GM21367 (cell line): ENCODE measurements around the gene PTPRR.
A peak's percentile ranks its signal among the peaks of the same experiment; 100 is the strongest.

Source experiments
- ATAC-seq: cut with Tn5 transposase; IDR thresholded peaks from one replicate; pipeline ENCODE4 v1.9.1; 2021; ENCODE audit not compliant: unreplicated experiment

Gene PTPRR

GRCh38 chr12:70652451-70652850 lies 268.1 kb downstream of the PTPRR start:
- ATAC-seq: no peak

GRCh38 chr12:70648831-70649230 lies 271.7 kb downstream of the PTPRR start:
- no peak for ATAC-seq

GRCh38 chr12:70648191-70648590 lies 272.3 kb downstream of the PTPRR start:
- ATAC-seq: no peak

GRCh38 chr12:70646850-70647249 lies 273.7 kb downstream of the PTPRR start:
- ATAC-seq: no peak

GRCh38 chr12:70645494-70646317 lies 274.8 kb downstream of the PTPRR start:
- peak; percentile 82 for ATAC-seq

GRCh38 chr12:70644861-70645260 lies 275.7 kb downstream of the PTPRR start:
- no peak for ATAC-seq

GRCh38 chr12:70643939-70644338 lies 276.6 kb downstream of the PTPRR start:
- ATAC-seq: no peak

- ATAC-seq: no peak
Measured at GRCh38 chr12:70641691-70642090, 278.8 kb downstream of the PTPRR start.

- no peak for ATAC-seq
Measured at GRCh38 chr12:70640901-70641300, 279.6 kb downstream of the PTPRR start.

GRCh38 chr12:70639535-70639934 lies 281.0 kb downstream of the PTPRR start:
- ATAC-seq: no peak

- no peak for ATAC-seq
Measured at GRCh38 chr12:70638639-70639360, 281.7 kb downstream of the PTPRR start.

- no peak for ATAC-seq
Measured at GRCh38 chr12:70637303-70638085, 283.0 kb downstream of the PTPRR start, which contains the start of gene PTPRB. Gene PTPRB, minus strand, starts transcription at chr12:70637429. Its CDS starts 34 bp downstream, at chr12:70637395.

- no peak for ATAC-seq
Measured at GRCh38 chr12:70635755-70636154, 284.8 kb downstream of the PTPRR start.

GRCh38 chr12:70628701-70629480 lies 291.6 kb downstream of the PTPRR start:
- ATAC-seq: no peak

- no peak for ATAC-seq
Measured at GRCh38 chr12:70627677-70628076, 292.9 kb downstream of the PTPRR start.

GRCh38 chr12:70626180-70626579 lies 294.4 kb downstream of the PTPRR start:
- ATAC-seq: no peak

- ATAC-seq: no peak
Measured at GRCh38 chr12:70619471-70620152, 300.9 kb downstream of the PTPRR start.

GRCh38 chr12:70618371-70618770 lies 302.2 kb downstream of the PTPRR start:
- no peak for ATAC-seq

GRCh38 chr12:70617450-70617849 lies 303.1 kb downstream of the PTPRR start:
- no peak for ATAC-seq
